PC-9 (cell line): ENCODE results near the gene FAM81A. TPM values are rescaled to one million over a fixed set of nuclear protein-coding genes. Genes with fewer than 3 reads are reported as not detected.
"Not testable (repeated sequence)": the region's sequence is repeated elsewhere in the genome, so short reads cannot be mapped to it uniquely, and the experiment has no call there.

ENCODE experiments used
- BruUV-seq: library from RNA; stranded (reverse); fragments of 400-500 nt; replicated peaks from 2 replicates; lab custom pipeline; 2021; lab: Mats Ljungman, UMichigan
- CTCF ChIA-PET: fragments of 300-600 bp; sonication (Branson Sonifier 250); formaldehyde crosslinking; loops from one replicate; lab custom pipeline; 2022; ENCODE audit warnings: antibody characterized with exemption; lab: Charles Lee
- POLR2A ChIA-PET: fragments of 300-600 bp; sonication (Branson Sonifier 250); formaldehyde crosslinking; loops from one replicate; lab custom pipeline; 2022; ENCODE audit warnings: antibody characterized with exemption; ENCODE audit not compliant: unreplicated experiment; lab: Charles Lee
- DNase-seq, 2 experiments: peaks; one replicate each; pipeline versions ENCODE4 v3.0.0 to v3.0.0-alpha.2; 2015 to 2022; ENCODE audit warnings: mixed read lengths in 1 of 2
- H2AFZ ChIP-seq: fragments of 200-600 bp; sonication (generic); 2 replicates; pipeline ENCODE4 v1.8.1; 2017; ENCODE audit warnings: antibody characterized with exemption
- H3F3A ChIP-seq: fragments of 200-600 bp; sonication (generic); 2 replicates; pipeline ENCODE4 v1.8.1; 2017; ENCODE audit warnings: antibody characterized with exemption, mild to moderate bottlenecking, low read depth; ENCODE audit not compliant: insufficient read depth
- H3K27ac ChIP-seq: fragments of 200-600 bp; sonication (generic); 2 replicates; pipeline ENCODE4 v1.6.1; 2016; ENCODE audit warnings: mixed run types
- H3K27me3 ChIP-seq: fragments of 200-600 bp; sonication (generic); 2 replicates; pipeline ENCODE4 v1.6.1; 2016; ENCODE audit warnings: low read depth, mixed run types; ENCODE audit not compliant: insufficient read depth
- H3K36me3 ChIP-seq: fragments of 200-600 bp; sonication (generic); 2 replicates; pipeline ENCODE4 v1.6.1; 2016; ENCODE audit warnings: low read depth, mixed run types
- H3K4me1 ChIP-seq: fragments of 200-600 bp; sonication (generic); replicated peaks from 2 replicates; pipeline ENCODE4 v1.6.1; 2016; ENCODE audit warnings: mixed run types; ENCODE audit not compliant: insufficient read depth
- H3K4me2 ChIP-seq: fragments of 200-600 bp; sonication (generic); 2 replicates; pipeline ENCODE4 v1.6.1; 2017; ENCODE audit warnings: mixed run types
- H3K4me3 ChIP-seq: fragments of 200-600 bp; sonication (generic); 2 replicates; pipeline ENCODE4 v1.6.1; 2016; ENCODE audit warnings: mixed run types
- H3K79me2 ChIP-seq: fragments of 200-600 bp; sonication (generic); 2 replicates; pipeline ENCODE4 v1.6.1; 2017; ENCODE audit warnings: low read depth, mixed run types
- H3K9me2 ChIP-seq: fragments of 200-600 bp; sonication (generic); 2 replicates; pipeline ENCODE4 v1.8.1; 2017; ENCODE audit warnings: mild to moderate bottlenecking; ENCODE audit not compliant: insufficient read depth
- H3K9me3 ChIP-seq: fragments of 200-600 bp; sonication (generic); 2 replicates; pipeline ENCODE4 v1.8.1; 2016; ENCODE audit warnings: low read depth; ENCODE audit not compliant: insufficient read depth
- H4K20me1 ChIP-seq: fragments of 200-600 bp; sonication (generic); 2 replicates; pipeline ENCODE4 v1.8.1; 2017; ENCODE audit not compliant: insufficient read depth
- EZH2 ChIP-seq: fragments of 200-600 bp; sonication (generic); IDR thresholded peaks from 2 replicates; pipeline ENCODE4 v1.8.0; 2017; ENCODE audit warnings: antibody characterized with exemption, low read depth
- intact Hi-C: fragments of 100-400 bp; cut with micrococcal nuclease; formaldehyde crosslinking; loops from one replicate; pipeline ENCODE4 v1.10.0; 2022; ENCODE audit not compliant: unreplicated experiment
- total RNA-seq: library from RNA; stranded (reverse); gene quantifications from 2 replicates; pipeline ENCODE4 v1.2.3, GENCODE V29; 2021
- TF ChIP-seq, protein P1 (sequence below): fragments of 200-600 bp; sonication (generic); conservative IDR thresholded peaks from 2 replicates; pipeline ENCODE4 v1.6.1; 2017; ENCODE audit warnings: mixed run types, antibody characterized with exemption, mild to moderate bottlenecking, moderate library complexity

FAM81A gene
- total RNA-seq, 1 experiment from 2014 or later, result 7.0 TPM

DNA sequence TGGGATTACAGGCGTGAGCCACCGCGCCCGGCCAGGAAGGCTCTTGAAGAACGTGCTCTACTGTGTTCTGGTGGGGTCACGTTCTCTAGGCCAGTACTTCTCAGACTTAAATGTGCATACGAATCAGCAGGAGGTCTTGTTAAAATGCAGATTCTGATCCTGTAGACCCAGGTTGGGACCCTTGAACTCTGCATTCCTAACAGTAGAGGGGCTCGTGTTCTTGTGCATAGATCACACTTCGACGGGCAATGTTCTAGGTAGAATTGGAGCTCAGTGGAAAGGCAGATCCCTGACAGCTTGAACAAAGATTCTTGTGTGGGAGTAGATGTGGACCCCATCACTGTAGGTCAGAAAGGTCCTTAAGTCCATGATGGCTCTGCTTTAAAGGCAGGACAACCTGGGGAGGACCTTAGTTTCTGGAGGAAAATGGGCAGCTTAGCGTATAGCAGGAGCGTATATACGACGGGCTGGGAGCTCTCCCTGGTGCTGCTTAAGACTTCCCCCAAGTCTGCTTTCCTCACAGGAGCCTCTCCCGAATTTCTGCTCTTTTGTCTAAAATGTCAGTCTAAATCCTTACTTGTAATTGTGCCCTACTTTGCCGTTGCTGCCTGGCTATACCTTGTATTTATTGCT, 16.9 kb upstream of the FAM81A start:
- Histone ChIP-seq H3K4me3 (no peak overlapping the region), H3K4me1 (peaks cover 12% of the 10 kb centered on the region), H3K27ac (no peak overlapping the region), H3K79me2 (no peaks in the 10 kb centered on the region), H3F3A (no peaks in the 10 kb centered on the region), H3K9me3 (no peaks in the 10 kb centered on the region), H3K9me2 (no peaks in the 10 kb centered on the region), H2AFZ (no peak overlapping the region), H3K4me2 (no peak overlapping the region), H3K27me3 (no peaks in the 10 kb centered on the region), H3K36me3 (no peaks in the 10 kb centered on the region), H4K20me1 (no peaks in the 10 kb centered on the region)
- no TSS peak for BruUV-seq
- TF ChIP-seq, protein P1, sequence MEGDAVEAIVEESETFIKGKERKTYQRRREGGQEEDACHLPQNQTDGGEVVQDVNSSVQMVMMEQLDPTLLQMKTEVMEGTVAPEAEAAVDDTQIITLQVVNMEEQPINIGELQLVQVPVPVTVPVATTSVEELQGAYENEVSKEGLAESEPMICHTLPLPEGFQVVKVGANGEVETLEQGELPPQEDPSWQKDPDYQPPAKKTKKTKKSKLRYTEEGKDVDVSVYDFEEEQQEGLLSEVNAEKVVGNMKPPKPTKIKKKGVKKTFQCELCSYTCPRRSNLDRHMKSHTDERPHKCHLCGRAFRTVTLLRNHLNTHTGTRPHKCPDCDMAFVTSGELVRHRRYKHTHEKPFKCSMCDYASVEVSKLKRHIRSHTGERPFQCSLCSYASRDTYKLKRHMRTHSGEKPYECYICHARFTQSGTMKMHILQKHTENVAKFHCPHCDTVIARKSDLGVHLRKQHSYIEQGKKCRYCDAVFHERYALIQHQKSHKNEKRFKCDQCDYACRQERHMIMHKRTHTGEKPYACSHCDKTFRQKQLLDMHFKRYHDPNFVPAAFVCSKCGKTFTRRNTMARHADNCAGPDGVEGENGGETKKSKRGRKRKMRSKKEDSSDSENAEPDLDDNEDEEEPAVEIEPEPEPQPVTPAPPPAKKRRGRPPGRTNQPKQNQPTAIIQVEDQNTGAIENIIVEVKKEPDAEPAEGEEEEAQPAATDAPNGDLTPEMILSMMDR, result no peak
- CTCF ChIA-PET, result no interaction called here
- intact Hi-C loops, result loop anchor here (5.0 kb wide), 1 partner anchor 39 kb away; no protein-coding TSS in a partner anchor
- no peak for DNase-seq
- POLR2A ChIA-PET, result no interaction called here

DNA sequence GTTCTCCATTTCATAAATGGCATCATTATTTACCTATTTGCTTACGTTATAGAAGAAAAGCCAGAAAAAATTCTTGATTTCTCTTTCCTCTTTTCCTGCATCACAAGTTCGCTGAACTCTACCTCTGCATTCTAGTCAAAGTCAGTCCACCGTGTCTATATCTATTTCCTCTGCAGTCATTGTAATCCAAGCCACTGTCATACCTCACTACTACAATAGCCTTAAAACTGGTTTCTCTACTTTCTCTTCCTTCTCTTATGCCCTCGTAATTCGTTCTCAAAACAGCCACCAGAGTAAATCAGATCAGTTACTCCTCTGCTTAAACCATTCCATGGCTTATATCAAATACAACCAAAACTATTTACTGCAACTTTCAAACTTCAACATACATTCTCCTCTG, 13.4 kb upstream of the FAM81A start:
- H3K36me3 ChIP-seq, result no peaks in the 10 kb centered on the region
- no peaks in the 10 kb centered on the region for H3K79me2 ChIP-seq
- H3K4me2 ChIP-seq, result peak overlapping the region; percentile 0; the same call in 1 of the 2 replicates
- no TSS peak for BruUV-seq
- no peaks in the 10 kb centered on the region for H3K27me3 ChIP-seq
- no peak overlapping the region for H3K27ac ChIP-seq
- POLR2A ChIA-PET, result no interaction called here
- no peaks in the 10 kb centered on the region for H3K9me2 ChIP-seq
- H3F3A ChIP-seq, result no peaks in the 10 kb centered on the region
- TF ChIP-seq, protein P1, result no peak
- no peak for TF ChIP-seq EZH2
- peak in 1 of 2 experiments; percentile 64 for DNase-seq
- intact Hi-C loops, result loop anchor here (5.0 kb wide), 1 partner anchor 42 kb away; no protein-coding TSS in a partner anchor
- no peak overlapping the region for H2AFZ ChIP-seq
- H4K20me1 ChIP-seq, result no peaks in the 10 kb centered on the region
- CTCF ChIA-PET, result no interaction called here
- peaks cover 12% of the 10 kb centered on the region for H3K4me1 ChIP-seq
- no peaks in the 10 kb centered on the region; the same call in 1 of the 2 replicates for H3K9me3 ChIP-seq
- H3K4me3 ChIP-seq, result no peak overlapping the region

DNA sequence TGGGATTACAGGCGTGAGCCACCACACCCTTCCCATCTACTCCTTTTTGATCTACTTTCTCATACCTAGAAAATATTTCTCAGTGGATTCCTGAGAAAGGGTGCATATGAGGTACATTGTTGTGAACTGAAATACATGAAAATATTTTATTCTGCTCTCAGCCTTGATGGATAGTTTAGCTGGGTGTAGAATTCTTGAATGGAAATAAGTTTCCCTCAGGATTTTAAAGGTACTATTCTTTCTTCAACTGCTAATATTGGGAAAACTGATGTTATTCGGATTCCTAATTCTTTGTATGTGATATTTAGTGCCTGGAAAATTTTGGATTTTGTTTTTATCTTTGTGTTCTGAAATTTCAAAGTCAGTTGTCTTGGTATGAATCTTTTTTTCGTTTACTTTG, 9.1 kb upstream of the FAM81A start:
- POLR2A ChIA-PET, DNase-seq, H3K36me3 ChIP-seq, BruUV-seq, H4K20me1 ChIP-seq, CTCF ChIA-PET, H3K4me3 ChIP-seq, H3K9me2 ChIP-seq, intact Hi-C loops, H3K27me3 ChIP-seq, H3K27ac ChIP-seq, H3F3A ChIP-seq, H3K79me2 ChIP-seq, H2AFZ ChIP-seq, H3K4me2 ChIP-seq, H3K9me3 ChIP-seq: not testable (repeated sequence)
- peaks cover 12% of the 10 kb centered on the region for H3K4me1 ChIP-seq

DNA sequence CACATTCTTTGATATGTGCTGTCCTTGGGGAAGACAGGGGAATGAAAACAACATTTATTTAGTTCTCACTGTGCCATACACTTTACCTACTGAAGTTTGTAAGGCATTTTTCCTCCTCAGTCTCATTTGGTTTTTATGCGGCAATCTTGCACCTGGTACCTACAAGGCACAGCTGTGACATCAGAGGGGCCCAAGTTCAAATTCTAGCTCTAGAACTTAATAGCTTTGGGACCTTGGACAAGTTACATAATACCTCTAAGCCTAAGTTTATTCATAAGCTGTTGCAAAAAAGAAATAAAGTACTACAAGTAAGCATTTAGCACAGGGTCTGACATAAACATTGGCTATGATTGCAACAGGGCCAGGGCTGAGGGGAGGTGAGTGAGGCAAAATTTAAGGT, 5.6 kb upstream of the FAM81A start:
- no TSS peak for BruUV-seq
- ChIA-PET POLR2A (no interaction called here), CTCF (no interaction called here)
- Histone ChIP-seq H3K9me3 (no peaks in the 10 kb centered on the region; the same call in 1 of the 2 replicates), H3F3A (no peaks in the 10 kb centered on the region), H3K27ac (no peak overlapping the region), H3K4me2 (no peak overlapping the region), H4K20me1 (no peaks in the 10 kb centered on the region), H3K4me1 (no peaks in the 10 kb centered on the region), H3K4me3 (no peak overlapping the region), H3K9me2 (no peaks in the 10 kb centered on the region), H3K36me3 (no peaks in the 10 kb centered on the region), H3K79me2 (no peaks in the 10 kb centered on the region), H2AFZ (no peak overlapping the region), H3K27me3 (no peaks in the 10 kb centered on the region)
- intact Hi-C loops, result no loop called here
- DNase-seq, result no peak
- TF ChIP-seq, protein P1, result no peak
- no peak for TF ChIP-seq EZH2
